Right renal pelvis (tissue), 4 donors: Measurements from ENCODE around the gene SCRN2. TPM values are rescaled to one million over a fixed set of nuclear protein-coding genes. Genes with fewer than 3 reads are reported as not detected.

Source experiments
- polyA plus RNA-seq, 4 donors: library from polyadenylated mRNA; unstranded; fragments of 120-200 nt; gene quantifications; one replicate each; pipeline ENCODE4 v1.2.1, GENCODE V29; 2013; ENCODE audit not compliant: insufficient read length in 4 of 4

Gene SCRN2
- polyA plus RNA-seq, 4 donors: 42.4 to 62.5 (median 60.2) TPM

Other genes with a start within 250 kb of the SCRN2 start
- 100 to 1,000 TPM; 222 to 265 (median 250) TPM for gene KPNB1, start 191.4 kb downstream of the SCRN2 start, polyA plus RNA-seq
- 10 to 100 TPM; 23.5 to 31.4 (median 27.1) TPM for gene TBKBP1, start 147.1 kb downstream of the SCRN2 start, polyA plus RNA-seq
- gene TBX21, start 108.0 kb downstream of the SCRN2 start, polyA plus RNA-seq: under 1 TPM; 0.05 to 0.37 (median 0.11) TPM
- 10 to 100 TPM; 11.4 to 14.1 (median 11.9) TPM for gene OSBPL7, start 19.5 kb downstream of the SCRN2 start, polyA plus RNA-seq
- 10 to 100 TPM; 54.5 to 63.0 (median 55.7) TPM for gene MRPL10, start 9.7 kb downstream of the SCRN2 start, polyA plus RNA-seq
- 1 to 10 TPM; 1.8 to 2.6 (median 2.3) TPM for gene LRRC46, start 9.6 kb downstream of the SCRN2 start, polyA plus RNA-seq
- gene SP6, start 9.9 kb upstream of the SCRN2 start, polyA plus RNA-seq: 1 to 10 TPM; 2.3 to 3.3 (median 2.9) TPM
- gene SP2, start 55.0 kb upstream of the SCRN2 start, polyA plus RNA-seq: 10 to 100 TPM; 24.3 to 25.7 (median 25.4) TPM
- 10 to 100 TPM; 21.1 to 22.6 (median 22.2) TPM for gene PNPO, start 100.3 kb upstream of the SCRN2 start, polyA plus RNA-seq
- gene PRR15L, start 116.6 kb upstream of the SCRN2 start, polyA plus RNA-seq: 10 to 100 TPM; 17.4 to 23.6 (median 22.0) TPM
- 100 to 1,000 TPM; 118 to 153 (median 147) TPM for gene CDK5RAP3, start 129.8 kb upstream of the SCRN2 start, polyA plus RNA-seq
- 10 to 100 TPM; 19.5 to 24.2 (median 19.5) TPM for gene COPZ2, start 196.5 kb upstream of the SCRN2 start, polyA plus RNA-seq
- 100 to 1,000 TPM; 219 to 302 (median 264) TPM for gene NFE2L1, start 207.1 kb upstream of the SCRN2 start, polyA plus RNA-seq